Measurements from ENCODE around the gene UTP11. TPM values are rescaled to one million over a fixed set of nuclear protein-coding genes. Genes with fewer than 3 reads are reported as not detected.
A peak's percentile ranks its signal among the peaks of the same experiment; 100 is the strongest.

The UTP11 gene
- total and polyA plus RNA-seq, 9 donors: 17.4 to 38.5 (median 29.7) TPM

- DNase-seq: peak in 2 of 5 donors; percentile 47 to 50
- Histone ChIP-seq H3K27ac (no peak overlapping the region), H3K9me3 (no peaks in the 10 kb centered on the region), H3K4me1 (ENCODE audit: insufficient read depth) (peaks cover 12% of the 10 kb centered on the region), H3K27me3 (peaks cover 4% of the 10 kb centered on the region), H3K36me3 (no peaks in the 10 kb centered on the region), H3K4me3 (no peak overlapping the region)
- no peak for TF ChIP-seq EP300 (IDR thresholded peaks at IDR 0.05)
- TF ChIP-seq CTCF (IDR thresholded peaks at IDR 0.05): no peak
- TF ChIP-seq POLR2A (IDR thresholded peaks at IDR 0.05): no peak
- intact Hi-C loops (cut with DNase I): no loop called here
- 3 to 4% (median 3%) methylated on average over 66 to 115 of the region's 115 CpGs for WGBS, 3 donors
Measured at GRCh38 chr1:38045401-38046332, 33.1 kb downstream of the UTP11 start.

GRCh38 chr1:38046333-38046883 is 33.9 kb downstream of the UTP11 start, which contains the start of gene POU3F1:
Gene POU3F1 (minus strand): TSS chr1:38046793. CDS start chr1:38046743, 50 bp downstream.
- 0 to 1% (median 0%) methylated on average over 19 to 88 of the region's 92 CpGs for WGBS, 3 donors
- Histone ChIP-seq H3K4me1 (ENCODE audit: insufficient read depth) (peaks cover 12% of the 10 kb centered on the region), H3K27ac (peak within 1 kb of the TSS; percentile 55 to 60), H3K9me3 (no peaks in the 10 kb centered on the region), H3K36me3 (no peaks in the 10 kb centered on the region), H3K4me3 (peak within 1 kb of the TSS; percentile 52), H3K27me3 (peaks cover 4% of the 10 kb centered on the region)
- intact Hi-C loops (cut with DNase I): no loop called here
- DNase-seq: peak in 3 of 5 donors; percentile 40 to 58 (median 52)
- TF ChIP-seq POLR2A (IDR thresholded peaks at IDR 0.05) (no peak), CTCF (IDR thresholded peaks at IDR 0.05) (no peak), EP300 (IDR thresholded peaks at IDR 0.05) (no peak)

- TF ChIP-seq CTCF (IDR thresholded peaks at IDR 0.05) (peak in 1 of 3 donors; percentile 10), POLR2A (IDR thresholded peaks at IDR 0.05) (no peak)
- peaks cover 4% of the 10 kb centered on the region for H3K27me3 ChIP-seq
- H3K36me3 ChIP-seq: no peaks in the 10 kb centered on the region
- H3K4me3 ChIP-seq: peak overlapping the region; percentile 52
- intact Hi-C loops (cut with DNase I): no loop called here
- DNase-seq: peak; percentile 83 to 91 (median 88)
- peak overlapping the region; percentile 55 to 60 for H3K27ac ChIP-seq
- no peaks in the 10 kb centered on the region for H3K9me3 ChIP-seq
- peaks cover 12% of the 10 kb centered on the region for H3K4me1 ChIP-seq (ENCODE audit: insufficient read depth)
- 0 to 1% (median 0%) methylated on average over 43 to 99 of the region's 99 CpGs for WGBS, 3 donors
Measured at GRCh38 chr1:38046884-38047602, 34.5 kb downstream of the UTP11 start.

GRCh38 chr1:38047603-38048141 is 35.1 kb downstream of the UTP11 start:
- H3K4me3 ChIP-seq: peak overlapping the region; percentile 52
- 2 to 13% (median 3%) methylated on average over 29 to 34 of the region's 34 CpGs for WGBS, 3 donors
- no peaks in the 10 kb centered on the region for H3K9me3 ChIP-seq
- peak overlapping the region; percentile 55 to 60 for H3K27ac ChIP-seq
- H3K27me3 ChIP-seq: peaks cover 4% of the 10 kb centered on the region
- no peaks in the 10 kb centered on the region for H3K36me3 ChIP-seq
- no peak for DNase-seq
- intact Hi-C loops (cut with DNase I): no loop called here
- H3K4me1 ChIP-seq (ENCODE audit: insufficient read depth): peaks cover 12% of the 10 kb centered on the region
- TF ChIP-seq CTCF (IDR thresholded peaks at IDR 0.05) (no peak), EP300 (IDR thresholded peaks at IDR 0.05) (no peak), POLR2A (IDR thresholded peaks at IDR 0.05) (no peak)
